Erythroblast (primary cell): ENCODE measurements around the gene LLGL1.

Experiments used
- GATA1 ChIP-seq: IDR thresholded peaks from 2 replicates; pipeline ENCODE4 v1.6.1; 2011; ENCODE audit warnings: low read depth, mild to moderate bottlenecking, control low read depth, low read length, moderate library complexity
- POLR2A ChIP-seq: IDR thresholded peaks from 2 replicates; pipeline ENCODE4 v1.6.1; 2011; ENCODE audit warnings: mild to moderate bottlenecking, low read length

GRCh38 chr17:18240449-18240848 is 15.0 kb downstream of the LLGL1 start:
- TF ChIP-seq POLR2A = no peak
- no peak for TF ChIP-seq GATA1
